Spleen (tissue), 7 donors: ENCODE data around the gene CUEDC1.

Source experiments
- CTCF ChIP-seq, 11 experiments: fragments of 200-600 bp in 7 of 11; fragments of 450-650 bp in 4 of 11; sonication (generic) in 4 of 11; IDR thresholded peaks in 8 of 11; conservative IDR thresholded peaks in 3 of 11; 1 replicate in 7 of 11; 2 replicates in 4 of 11; pipeline versions ENCODE4 v1.4.0 to v1.8.0; 2016 to 2021; ENCODE audit warnings: antibody characterized with exemption in 11 of 11, inconsistent platforms in 4 of 11, mild to moderate bottlenecking in 1 of 11
- POLR2A ChIP-seq, 3 donors: fragments of 450-650 bp; IDR thresholded peaks; one replicate each; pipeline ENCODE4 v1.5.1; 2017; ENCODE audit warnings: antibody characterized with exemption in 3 of 3, mild to moderate bottlenecking in 1 of 3
- donor health status: DM: no; HTN: no; CAD: no; lungs with moderate emphysema.
- donor health status: DM: no; HTN: no; CAD: no.
- donor health status: DM: no; HTN: no; CAD: no.

DNA sequence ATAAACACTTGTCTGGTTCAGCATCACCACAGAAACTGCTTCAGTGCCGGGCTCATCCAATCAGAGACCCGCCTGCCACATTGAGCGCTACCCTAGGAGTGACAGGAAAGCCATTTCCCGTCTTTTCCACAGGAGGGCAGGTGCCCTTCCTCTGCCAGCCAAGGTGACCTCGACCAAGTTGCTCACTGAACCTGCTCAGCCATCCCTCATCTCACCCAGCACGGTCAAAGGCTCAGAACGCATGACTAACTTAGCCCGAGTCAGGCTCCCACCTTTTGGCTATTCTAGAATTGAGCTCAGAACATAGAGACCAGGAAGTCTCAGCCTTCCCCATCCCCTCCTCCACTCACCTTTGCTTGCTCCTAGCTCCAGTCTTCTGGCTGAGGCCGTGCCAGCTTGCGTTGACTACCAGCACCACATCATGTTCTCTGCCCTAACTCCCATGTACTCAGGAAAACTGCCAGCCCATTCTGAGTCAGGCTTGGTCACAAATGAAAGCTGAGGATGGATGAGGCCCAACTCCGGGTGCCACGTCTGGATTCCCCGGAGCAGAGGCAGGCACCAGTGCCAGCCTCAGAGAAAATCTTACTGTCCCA, 121.0 kb downstream of the CUEDC1 start:
- TF ChIP-seq CTCF (IDR thresholded peaks at IDR 0.05 in 8 of 11, conservative IDR thresholded peaks at IDR 0.05 in 3 of 11) (no peak), POLR2A (IDR thresholded peaks at IDR 0.05) (no peak)
